ENCODE measurements around the gene FRMD5. TPM values are rescaled to one million over a fixed set of nuclear protein-coding genes. Genes with fewer than 3 reads are reported as not detected.
A peak's percentile ranks its signal among the peaks of the same experiment; 100 is the strongest.

The FRMD5 gene
- polyA plus RNA-seq, 1 experiment = 5.2 TPM

GRCh38 chr15:43974852-43975251 lies 220.2 kb downstream of the FRMD5 start:
- DNase-seq (ENCODE audit: low read depth, low spot score) = no peak
- no peak overlapping the region for H3K4me3 ChIP-seq (ENCODE audit: low read depth, low read length)
- TF ChIP-seq CTCF (IDR thresholded peaks at IDR 0.05; ENCODE audit: low read depth, low read length) = no peak
- ChIA-PET CTCF (no interaction called here), POLR2A (no interaction called here)
- peaks cover 2% of the 10 kb centered on the region; the same call in 1 of the 2 replicates for H3K9me3 ChIP-seq (ENCODE audit: control insufficient read depth, insufficient read depth, low read length)
- H3K27me3 ChIP-seq (ENCODE audit: control insufficient read depth, insufficient read depth, low read length) = no peaks in the 10 kb centered on the region
- H3K27ac ChIP-seq (ENCODE audit: low read depth, low read length) = no peak overlapping the region

DNA sequence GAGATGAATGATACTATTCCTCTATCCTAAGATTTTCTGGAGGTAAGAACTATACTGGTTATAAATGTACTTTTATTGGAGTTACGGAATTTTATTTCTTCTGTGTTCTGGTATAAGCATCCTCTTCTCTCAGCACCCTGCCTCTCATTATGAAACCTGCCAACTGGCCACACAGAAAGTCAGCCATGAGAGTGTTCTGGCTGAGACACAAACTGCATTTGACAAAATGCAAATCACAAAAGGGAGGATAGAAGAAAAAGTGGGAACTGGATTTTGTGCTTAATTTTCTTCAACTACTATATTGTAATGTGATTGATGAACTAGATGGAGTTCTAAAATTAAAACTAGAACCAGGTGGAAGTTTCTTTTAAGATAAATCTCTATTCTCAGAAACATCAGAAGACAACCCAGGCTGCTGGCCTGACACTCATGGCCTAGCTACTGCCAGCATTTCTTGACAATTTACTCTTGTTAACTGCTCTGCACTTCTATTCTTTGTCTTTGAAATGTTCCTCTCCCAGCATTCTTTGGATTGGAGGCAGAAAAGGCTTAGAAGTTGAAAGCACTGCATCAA lies 225.2 kb downstream of the FRMD5 start:
- no peak for TF ChIP-seq CTCF (IDR thresholded peaks at IDR 0.05; ENCODE audit: low read depth, low read length)
- CTCF ChIA-PET = no interaction called here
- Histone ChIP-seq H3K27ac (ENCODE audit: low read depth, low read length) (no peak overlapping the region), H3K4me3 (ENCODE audit: low read depth, low read length) (no peak overlapping the region), H3K27me3 (ENCODE audit: control insufficient read depth, insufficient read depth, low read length) (no peaks in the 10 kb centered on the region), H3K9me3 (ENCODE audit: control insufficient read depth, insufficient read depth, low read length) (no peaks in the 10 kb centered on the region)
- POLR2A ChIA-PET = no interaction called here
- DNase-seq (ENCODE audit: low read depth, low spot score) = no peak

DNA sequence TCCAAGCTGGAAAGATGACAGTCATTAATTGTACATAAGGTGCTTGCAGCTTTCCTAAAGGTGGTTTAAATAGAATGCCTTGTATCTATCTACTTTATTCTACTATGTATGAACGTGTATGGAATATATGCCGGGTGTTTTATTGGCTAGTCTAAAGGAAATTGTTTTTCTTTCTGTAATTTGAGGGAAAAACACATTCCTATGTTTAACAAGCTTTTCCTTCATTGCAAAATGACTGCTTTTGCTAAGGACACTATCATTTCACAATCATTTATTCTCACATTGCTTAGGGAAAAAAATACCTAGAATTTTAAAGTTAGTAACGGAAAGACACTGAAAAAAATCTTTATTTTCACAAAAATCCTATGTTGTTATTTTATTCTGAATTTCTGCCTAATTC lies 226.5 kb downstream of the FRMD5 start:
- Histone ChIP-seq H3K9me3 (ENCODE audit: control insufficient read depth, insufficient read depth, low read length) (no peaks in the 10 kb centered on the region), H3K27me3 (ENCODE audit: control insufficient read depth, insufficient read depth, low read length) (no peaks in the 10 kb centered on the region), H3K27ac (ENCODE audit: low read depth, low read length) (no peak overlapping the region), H3K4me3 (ENCODE audit: low read depth, low read length) (no peak overlapping the region)
- TF ChIP-seq CTCF (IDR thresholded peaks at IDR 0.05; ENCODE audit: low read depth, low read length) = no peak
- ChIA-PET POLR2A (no interaction called here), CTCF (no interaction called here)
- no peak for DNase-seq (ENCODE audit: low read depth, low spot score)

DNA sequence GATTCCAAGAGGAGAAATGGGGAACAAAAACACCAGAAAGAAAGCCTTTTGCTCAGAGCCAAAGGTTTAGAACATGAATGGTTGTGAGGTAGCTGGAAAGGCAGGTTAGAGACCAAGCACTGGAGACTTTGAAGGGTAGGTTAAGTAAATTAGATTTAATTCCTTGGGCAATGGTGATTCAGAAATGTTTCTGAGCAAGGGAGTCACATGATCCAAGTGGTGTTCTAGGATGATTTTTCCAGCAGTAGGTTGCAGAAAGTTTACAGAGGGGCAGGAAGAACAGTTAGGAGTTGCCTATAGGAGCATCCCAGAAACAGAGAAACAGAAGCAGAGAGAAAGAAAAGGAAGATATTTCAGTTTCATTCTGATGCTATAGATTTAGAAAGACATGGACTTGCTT lies 228.4 kb downstream of the FRMD5 start:
- POLR2A ChIA-PET = no interaction called here
- Histone ChIP-seq H3K4me3 (ENCODE audit: low read depth, low read length) (no peak overlapping the region), H3K27ac (ENCODE audit: low read depth, low read length) (no peak overlapping the region), H3K9me3 (ENCODE audit: control insufficient read depth, insufficient read depth, low read length) (no peaks in the 10 kb centered on the region), H3K27me3 (ENCODE audit: control insufficient read depth, insufficient read depth, low read length) (no peaks in the 10 kb centered on the region)
- CTCF ChIA-PET = no interaction called here
- DNase-seq (ENCODE audit: low read depth, low spot score) = no peak
- TF ChIP-seq CTCF (IDR thresholded peaks at IDR 0.05; ENCODE audit: low read depth, low read length) = no peak

DNA sequence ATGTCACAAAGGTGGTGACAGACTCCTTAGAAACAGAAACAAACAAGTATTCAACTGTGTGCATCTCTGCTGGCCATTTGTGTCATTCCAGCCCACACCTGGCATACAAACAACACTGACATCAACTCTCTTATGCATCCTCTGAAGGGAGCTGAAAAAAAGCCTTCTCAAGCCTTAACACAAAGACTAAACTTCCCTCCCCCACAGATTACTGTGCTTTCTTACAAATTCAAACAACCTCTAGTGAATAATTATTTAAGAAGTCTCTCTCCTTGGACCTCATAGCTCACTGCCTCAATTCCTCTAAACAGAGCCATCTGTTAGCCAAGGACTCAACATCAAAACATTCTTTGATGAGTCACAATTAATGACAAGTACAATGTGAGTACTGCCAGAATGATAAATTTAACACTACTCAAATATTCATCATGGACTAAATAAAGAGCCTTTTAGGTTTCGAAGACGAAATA lies 236.2 kb downstream of the FRMD5 start:
- ChIA-PET CTCF (interaction anchor here (0.9 to 1.0 kb wide), 2 partner anchors 21 to 55 kb away, joined by 3 read pairs; no protein-coding TSS in a partner anchor), POLR2A (interaction anchor here (0.6 to 1.3 kb wide), 4 partner anchors 17 to 243 kb away, joined by 3 to 5 read pairs (median 4); no protein-coding TSS in a partner anchor)
- H3K9me3 ChIP-seq (ENCODE audit: control insufficient read depth, insufficient read depth, low read length) = no peaks in the 10 kb centered on the region
- peak; percentile 79 for DNase-seq (ENCODE audit: low read depth, low spot score)
- TF ChIP-seq CTCF (IDR thresholded peaks at IDR 0.05; ENCODE audit: low read depth, low read length) = no peak
- H3K27me3 ChIP-seq (ENCODE audit: control insufficient read depth, insufficient read depth, low read length) = no peaks in the 10 kb centered on the region
- peak overlapping the region; percentile 66 for H3K27ac ChIP-seq (ENCODE audit: low read depth, low read length)
- no peak overlapping the region for H3K4me3 ChIP-seq (ENCODE audit: low read depth, low read length)

Data from AG04450 (cell line).